ENCODE data around the gene BASP1. TPM values are rescaled to one million over a fixed set of nuclear protein-coding genes. Genes with fewer than 3 reads are reported as not detected.

The BASP1 gene
- total RNA-seq, 1 donor from 2014 or later: 158 TPM

- H3K4me3 ChIP-seq: no peak overlapping the region
- DNase-seq (ENCODE audit: low spot score): no peak
- Mint-ChIP-seq H3K27ac (no peak overlapping the region), H3K27me3 (ENCODE audit: insufficient read depth, low read depth) (peaks cover 5% of the 10 kb centered on the region), H3K4me3 (no peak overlapping the region), H3K4me1 (peaks cover 6% of the 10 kb centered on the region), H3K9me3 (peaks cover 79% of the 10 kb centered on the region), H3K36me3 (peaks cover 87% of the 10 kb centered on the region)
- no peaks in the 10 kb centered on the region for H3K27me3 ChIP-seq
- H3K4me2 ChIP-seq: peak overlapping the region; percentile 43
- peak overlapping the region; percentile 53 for H3K27ac ChIP-seq
- peaks cover 4% of the 10 kb centered on the region for H3F3A ChIP-seq (ENCODE audit: low read depth)
- peaks cover 97% of the 10 kb centered on the region for H4K20me1 ChIP-seq (ENCODE audit: low read depth)
- TF ChIP-seq EZH2 (IDR thresholded peaks at IDR 0.05): no peak
- no peak for TF ChIP-seq EZH2phosphoT487 (IDR thresholded peaks at IDR 0.05)
- TF ChIP-seq CTCF (IDR thresholded peaks at IDR 0.05): no peak
- H3K36me3 ChIP-seq: peaks cover 7% of the 10 kb centered on the region
- H3K4me1 ChIP-seq: peaks cover 42% of the 10 kb centered on the region
- no peak overlapping the region for H2AFZ ChIP-seq (replicated peaks)
- peaks cover 100% of the 10 kb centered on the region for H3K79me2 ChIP-seq (ENCODE audit: low read depth)
- no peak overlapping the region for H3K9ac ChIP-seq
- no peaks in the 10 kb centered on the region for H3K9me3 ChIP-seq (ENCODE audit: low read depth)
Measured at GRCh38 chr5:17227868-17228267, 10.4 kb downstream of the BASP1 start.

- H3K4me3 ChIP-seq: no peak overlapping the region
- peak overlapping the region; percentile 43 for H3K4me2 ChIP-seq
- no peak overlapping the region for H3K4me3 Mint-ChIP-seq
- H3K27ac ChIP-seq: peak overlapping the region; percentile 53
- peaks cover 9% of the 10 kb centered on the region for H3K36me3 ChIP-seq
- H3K9me3 ChIP-seq (ENCODE audit: low read depth): no peaks in the 10 kb centered on the region
- DNase-seq (ENCODE audit: low spot score): no peak
- H2AFZ ChIP-seq (replicated peaks): no peak overlapping the region
- peaks cover 32% of the 10 kb centered on the region for H3K4me1 ChIP-seq
- TF ChIP-seq CTCF (IDR thresholded peaks at IDR 0.05) (no peak), EZH2phosphoT487 (IDR thresholded peaks at IDR 0.05) (no peak), EZH2 (IDR thresholded peaks at IDR 0.05) (no peak)
- H3K4me1 Mint-ChIP-seq: peaks cover 3% of the 10 kb centered on the region
- peaks cover 94% of the 10 kb centered on the region for H4K20me1 ChIP-seq (ENCODE audit: low read depth)
- H3K79me2 ChIP-seq (ENCODE audit: low read depth): peaks cover 100% of the 10 kb centered on the region
- no peak overlapping the region for H3K9ac ChIP-seq
- peaks cover 5% of the 10 kb centered on the region for H3F3A ChIP-seq (ENCODE audit: low read depth)
- H3K36me3 Mint-ChIP-seq: peaks cover 87% of the 10 kb centered on the region
- H3K27me3 ChIP-seq: no peaks in the 10 kb centered on the region
- peaks cover 5% of the 10 kb centered on the region for H3K27me3 Mint-ChIP-seq (ENCODE audit: insufficient read depth, low read depth)
- no peak overlapping the region for H3K27ac Mint-ChIP-seq
- peaks cover 78% of the 10 kb centered on the region for H3K9me3 Mint-ChIP-seq
Measured at GRCh38 chr5:17228821-17229291, 11.4 kb downstream of the BASP1 start.

GRCh38 chr5:17229313-17229712, 11.9 kb downstream of the BASP1 start:
- Mint-ChIP-seq H3K4me1 (peaks cover 3% of the 10 kb centered on the region), H3K27ac (no peak overlapping the region), H3K27me3 (ENCODE audit: insufficient read depth, low read depth) (peaks cover 3% of the 10 kb centered on the region), H3K4me3 (no peak overlapping the region), H3K36me3 (peaks cover 83% of the 10 kb centered on the region), H3K9me3 (peaks cover 77% of the 10 kb centered on the region)
- no peak for TF ChIP-seq EZH2 (IDR thresholded peaks at IDR 0.05)
- no peak for TF ChIP-seq EZH2phosphoT487 (IDR thresholded peaks at IDR 0.05)
- no peak for TF ChIP-seq CTCF (IDR thresholded peaks at IDR 0.05)
- Histone ChIP-seq H4K20me1 (ENCODE audit: low read depth) (peaks cover 90% of the 10 kb centered on the region), H3K4me1 (peaks cover 27% of the 10 kb centered on the region), H3K79me2 (ENCODE audit: low read depth) (peaks cover 100% of the 10 kb centered on the region), H3K4me2 (peak overlapping the region; percentile 43), H2AFZ (replicated peaks) (no peak overlapping the region), H3K9me3 (ENCODE audit: low read depth) (no peaks in the 10 kb centered on the region), H3K27me3 (no peaks in the 10 kb centered on the region), H3K9ac (no peak overlapping the region), H3K36me3 (peaks cover 9% of the 10 kb centered on the region), H3K4me3 (no peak overlapping the region), H3F3A (ENCODE audit: low read depth) (peaks cover 6% of the 10 kb centered on the region), H3K27ac (peak overlapping the region; percentile 36)
- DNase-seq (ENCODE audit: low spot score): no peak
